ENCODE measurements around the gene ECSIT.
"Not testable (repeated sequence)": the region's sequence is repeated elsewhere in the genome, so short reads cannot be mapped to it uniquely, and the experiment has no call there.

ECSIT gene

GRCh38 chr19:11461453-11461852, 67.5 kb downstream of the ECSIT start:
- Histone ChIP-seq H3K9me3 (ENCODE audit: control insufficient read depth in 5 of 5, low read length in 5 of 5) (no peaks in the 10 kb centered on the region), H3K9ac (ENCODE audit: low read length in 5 of 5) (no peak overlapping the region), H3K4me1 (ENCODE audit: control insufficient read depth in 5 of 5, insufficient read depth in 5 of 5, low read length in 5 of 5) (no peaks in the 10 kb centered on the region), H3K27ac (ENCODE audit: low read depth, low read length) (no peak overlapping the region), H3K36me3 (ENCODE audit: control insufficient read depth in 5 of 5, insufficient read depth in 5 of 5, low read length in 5 of 5) (no peaks in the 10 kb centered on the region), H3K27me3 (ENCODE audit: control insufficient read depth in 5 of 5, insufficient read depth in 4 of 5, low read length in 5 of 5) (peaks cover 7 to 15% (median 11%) of the 10 kb centered on the region in 5 donors), H3K4me3 (ENCODE audit: low read depth in 1 of 5, low read length in 5 of 5) (no peak overlapping the region)

GRCh38 chr19:11460207-11460606, 68.7 kb downstream of the ECSIT start:
- H3K9me3 ChIP-seq (ENCODE audit: control insufficient read depth in 5 of 5, low read length in 5 of 5), result no peaks in the 10 kb centered on the region
- H3K4me3 ChIP-seq (ENCODE audit: low read depth in 1 of 5, low read length in 5 of 5), result no peak overlapping the region
- no peaks in the 10 kb centered on the region for H3K36me3 ChIP-seq (ENCODE audit: control insufficient read depth in 5 of 5, insufficient read depth in 5 of 5, low read length in 5 of 5)
- H3K9ac ChIP-seq (ENCODE audit: low read length in 5 of 5), result no peak overlapping the region
- H3K27ac ChIP-seq (ENCODE audit: low read depth, low read length), result no peak overlapping the region
- H3K27me3 ChIP-seq (ENCODE audit: control insufficient read depth in 5 of 5, insufficient read depth in 4 of 5, low read length in 5 of 5), result peaks cover 7 to 15% (median 9%) of the 10 kb centered on the region in 5 donors
- H3K4me1 ChIP-seq (ENCODE audit: control insufficient read depth in 5 of 5, insufficient read depth in 5 of 5, low read length in 5 of 5), result no peaks in the 10 kb centered on the region

DNA sequence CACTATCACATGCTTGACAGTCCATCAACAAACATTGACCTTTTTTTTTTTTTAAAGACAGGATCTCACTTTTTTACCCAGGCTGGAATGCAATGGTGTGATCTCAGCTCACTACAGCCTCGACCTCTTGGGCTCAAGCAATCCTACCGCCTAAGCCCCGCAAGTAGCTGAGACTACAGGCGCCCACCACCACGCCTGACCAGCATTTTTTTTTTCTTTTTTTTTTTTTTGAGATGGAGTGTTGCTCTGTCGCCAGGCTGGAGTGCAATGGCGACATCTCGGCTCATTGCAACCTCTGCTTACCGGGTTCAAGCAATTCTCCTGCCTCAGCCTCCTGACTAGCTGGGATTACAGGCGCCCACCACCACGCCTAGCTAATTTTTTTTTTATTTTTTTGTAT, 70.0 kb downstream of the ECSIT start:
- not testable (repeated sequence) for H3K4me1 ChIP-seq (ENCODE audit: control insufficient read depth in 5 of 5, insufficient read depth in 5 of 5, low read length in 5 of 5); H3K36me3 ChIP-seq (ENCODE audit: control insufficient read depth in 5 of 5, insufficient read depth in 5 of 5, low read length in 5 of 5); H3K9me3 ChIP-seq (ENCODE audit: control insufficient read depth in 5 of 5, low read length in 5 of 5); H3K9ac ChIP-seq (ENCODE audit: low read length in 5 of 5); H3K27ac ChIP-seq (ENCODE audit: low read depth, low read length); H3K4me3 ChIP-seq (ENCODE audit: low read depth in 1 of 5, low read length in 5 of 5)
- H3K27me3 ChIP-seq (ENCODE audit: control insufficient read depth in 5 of 5, insufficient read depth in 4 of 5, low read length in 5 of 5), result peaks cover 7 to 15% (median 9%) of the 10 kb centered on the region in 5 donors

GRCh38 chr19:11458236-11458900, 70.6 kb downstream of the ECSIT start:
- H3K27ac ChIP-seq (ENCODE audit: low read depth, low read length), result no peak overlapping the region
- H3K9ac ChIP-seq (ENCODE audit: low read length in 5 of 5), result no peak overlapping the region
- H3K4me3 ChIP-seq (ENCODE audit: low read depth in 1 of 5, low read length in 5 of 5), result no peak overlapping the region
- H3K36me3 ChIP-seq (ENCODE audit: control insufficient read depth in 5 of 5, insufficient read depth in 5 of 5, low read length in 5 of 5), result no peaks in the 10 kb centered on the region
- H3K4me1 ChIP-seq (ENCODE audit: control insufficient read depth in 5 of 5, insufficient read depth in 5 of 5, low read length in 5 of 5), result no peaks in the 10 kb centered on the region
- H3K27me3 ChIP-seq (ENCODE audit: control insufficient read depth in 5 of 5, insufficient read depth in 4 of 5, low read length in 5 of 5), result peaks cover 7 to 17% (median 9%) of the 10 kb centered on the region in 5 donors
- no peaks in the 10 kb centered on the region for H3K9me3 ChIP-seq (ENCODE audit: control insufficient read depth in 5 of 5, low read length in 5 of 5)

- no peaks in the 10 kb centered on the region for H3K4me1 ChIP-seq (ENCODE audit: control insufficient read depth in 5 of 5, insufficient read depth in 5 of 5, low read length in 5 of 5)
- no peak overlapping the region for H3K4me3 ChIP-seq (ENCODE audit: low read depth in 1 of 5, low read length in 5 of 5)
- H3K9ac ChIP-seq (ENCODE audit: low read length in 5 of 5), result no peak overlapping the region
- H3K27me3 ChIP-seq (ENCODE audit: control insufficient read depth in 5 of 5, insufficient read depth in 4 of 5, low read length in 5 of 5), result peaks cover 7 to 17% (median 12%) of the 10 kb centered on the region in 5 donors
- H3K27ac ChIP-seq (ENCODE audit: low read depth, low read length), result no peak overlapping the region
- no peaks in the 10 kb centered on the region for H3K9me3 ChIP-seq (ENCODE audit: control insufficient read depth in 5 of 5, low read length in 5 of 5)
- H3K36me3 ChIP-seq (ENCODE audit: control insufficient read depth in 5 of 5, insufficient read depth in 5 of 5, low read length in 5 of 5), result no peaks in the 10 kb centered on the region
Observed at GRCh38 chr19:11457831-11458230, 71.1 kb downstream of the ECSIT start.

DNA sequence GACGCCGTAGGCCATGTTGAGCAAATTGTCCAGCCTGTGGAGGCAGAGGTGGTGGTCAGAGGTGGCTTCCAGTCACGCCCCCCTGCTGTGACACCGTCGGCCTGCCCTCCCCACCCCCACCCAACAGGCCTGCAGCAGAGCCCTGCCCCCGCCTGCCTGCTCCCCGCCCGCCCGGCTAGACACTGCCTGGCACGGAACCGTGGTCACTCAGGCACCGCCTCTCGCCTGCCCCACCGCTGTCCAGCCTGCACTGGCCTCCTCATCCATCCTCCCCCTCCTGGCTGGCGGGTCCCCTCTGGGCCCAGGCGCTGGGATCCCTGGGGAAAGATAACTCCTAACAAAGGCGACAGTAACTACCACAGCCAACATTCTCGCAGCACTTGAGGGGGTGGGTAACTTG, 71.8 kb downstream of the ECSIT start:
- Histone ChIP-seq H3K4me3 (ENCODE audit: low read depth in 1 of 5, low read length in 5 of 5) (no peak overlapping the region), H3K27ac (ENCODE audit: low read depth, low read length) (no peak overlapping the region), H3K27me3 (ENCODE audit: control insufficient read depth in 5 of 5, insufficient read depth in 4 of 5, low read length in 5 of 5) (peaks cover 7 to 17% (median 12%) of the 10 kb centered on the region in 5 donors), H3K9me3 (ENCODE audit: control insufficient read depth in 5 of 5, low read length in 5 of 5) (no peaks in the 10 kb centered on the region), H3K36me3 (ENCODE audit: control insufficient read depth in 5 of 5, insufficient read depth in 5 of 5, low read length in 5 of 5) (no peaks in the 10 kb centered on the region), H3K9ac (ENCODE audit: low read length in 5 of 5) (no peak overlapping the region), H3K4me1 (ENCODE audit: control insufficient read depth in 5 of 5, insufficient read depth in 5 of 5, low read length in 5 of 5) (no peaks in the 10 kb centered on the region)

DNA sequence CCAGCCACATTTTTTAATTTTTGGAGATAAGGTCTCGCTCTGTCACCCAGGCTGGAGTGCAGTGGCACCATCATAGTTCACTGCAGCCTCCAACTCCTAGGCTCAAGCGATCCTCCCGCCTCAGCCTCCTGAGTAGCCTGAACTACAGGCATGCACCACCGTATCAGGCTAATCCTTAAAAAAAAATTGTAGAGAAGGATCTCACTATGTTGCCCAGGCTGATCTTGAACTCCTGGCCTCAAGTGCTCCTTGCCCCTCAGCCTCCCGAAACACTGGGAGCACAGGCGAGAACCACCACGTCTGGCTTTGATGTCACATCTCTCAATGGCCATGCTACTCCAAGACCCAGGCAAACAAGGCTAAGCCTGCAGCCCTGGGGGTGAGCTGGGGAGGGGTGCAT, 72.3 kb downstream of the ECSIT start:
- no peak overlapping the region for H3K4me3 ChIP-seq (ENCODE audit: low read depth in 1 of 5, low read length in 5 of 5)
- no peaks in the 10 kb centered on the region for H3K36me3 ChIP-seq (ENCODE audit: control insufficient read depth in 5 of 5, insufficient read depth in 5 of 5, low read length in 5 of 5)
- H3K27me3 ChIP-seq (ENCODE audit: control insufficient read depth in 5 of 5, insufficient read depth in 4 of 5, low read length in 5 of 5), result peaks cover 7 to 17% (median 12%) of the 10 kb centered on the region in 5 donors
- H3K27ac ChIP-seq (ENCODE audit: low read depth, low read length), result no peak overlapping the region
- H3K9ac ChIP-seq (ENCODE audit: low read length in 5 of 5), result no peak overlapping the region
- H3K4me1 ChIP-seq (ENCODE audit: control insufficient read depth in 5 of 5, insufficient read depth in 5 of 5, low read length in 5 of 5), result no peaks in the 10 kb centered on the region
- H3K9me3 ChIP-seq (ENCODE audit: control insufficient read depth in 5 of 5, low read length in 5 of 5), result no peaks in the 10 kb centered on the region

All from subcutaneous abdominal adipose tissue (tissue), 5 donors.